Adipocyte (in vitro differentiated cells): ENCODE measurements around the gene CAPRIN1.

Experiments
- DNase-seq: peaks from one replicate; pipeline ENCODE4 v3.0.0-alpha.2; 2015; ENCODE audit warnings: low read depth
- H3K27me3 ChIP-seq: replicated peaks from 2 replicates; pipeline ENCODE4 v1.7.0; 2013; ENCODE audit warnings: mild to moderate bottlenecking, low read length, moderate library complexity; ENCODE audit not compliant: control insufficient read depth, insufficient read depth
- H3K36me3 ChIP-seq: 2 replicates; pipeline ENCODE4 v1.7.0; 2013; ENCODE audit warnings: low read length, mild to moderate bottlenecking, moderate library complexity; ENCODE audit not compliant: control insufficient read depth, insufficient read depth, severe bottlenecking
- H3K4me1 ChIP-seq: 2 replicates; pipeline ENCODE4 v1.7.0; 2013; ENCODE audit warnings: mild to moderate bottlenecking, low read length, moderate library complexity; ENCODE audit not compliant: control insufficient read depth, insufficient read depth
- H3K4me3 ChIP-seq: 2 replicates; pipeline ENCODE4 v1.7.0; 2013; ENCODE audit warnings: mild to moderate bottlenecking, low read length, moderate library complexity
- H3K9ac ChIP-seq: 2 replicates; pipeline ENCODE4 v1.7.0; 2013; ENCODE audit warnings: mild to moderate bottlenecking, low read length, moderate library complexity
- H3K9me3 ChIP-seq: 2 replicates; pipeline ENCODE4 v1.7.0; 2013; ENCODE audit warnings: mild to moderate bottlenecking, low read length, moderate library complexity; ENCODE audit not compliant: control insufficient read depth

Gene CAPRIN1

DNA sequence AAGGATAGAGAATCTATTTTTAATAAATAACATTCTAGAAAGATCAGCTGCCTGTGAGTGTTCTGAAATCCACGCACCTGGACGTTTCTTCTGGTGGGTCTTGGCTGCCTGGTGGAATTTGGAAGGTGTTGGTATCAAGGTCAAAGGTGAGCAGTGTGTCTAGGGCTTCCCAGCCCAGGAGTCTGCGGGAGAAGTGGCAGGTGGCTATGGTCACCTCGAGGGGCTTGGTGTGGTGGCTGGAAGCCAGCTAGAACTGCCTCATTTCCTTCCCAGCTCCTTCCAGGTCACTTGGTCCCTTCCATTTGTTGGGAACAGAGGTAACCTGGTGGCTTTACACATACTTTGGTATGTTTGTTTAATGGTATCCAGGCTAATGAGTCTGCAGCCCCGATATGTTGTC lies 95.3 kb downstream of the CAPRIN1 start:
- Histone ChIP-seq H3K27me3 (no peaks in the 10 kb centered on the region), H3K36me3 (peaks cover 94% of the 10 kb centered on the region), H3K9ac (no peak overlapping the region), H3K9me3 (no peaks in the 10 kb centered on the region), H3K4me3 (no peak overlapping the region), H3K4me1 (peaks cover 22% of the 10 kb centered on the region)
- DNase-seq: no peak

DNA sequence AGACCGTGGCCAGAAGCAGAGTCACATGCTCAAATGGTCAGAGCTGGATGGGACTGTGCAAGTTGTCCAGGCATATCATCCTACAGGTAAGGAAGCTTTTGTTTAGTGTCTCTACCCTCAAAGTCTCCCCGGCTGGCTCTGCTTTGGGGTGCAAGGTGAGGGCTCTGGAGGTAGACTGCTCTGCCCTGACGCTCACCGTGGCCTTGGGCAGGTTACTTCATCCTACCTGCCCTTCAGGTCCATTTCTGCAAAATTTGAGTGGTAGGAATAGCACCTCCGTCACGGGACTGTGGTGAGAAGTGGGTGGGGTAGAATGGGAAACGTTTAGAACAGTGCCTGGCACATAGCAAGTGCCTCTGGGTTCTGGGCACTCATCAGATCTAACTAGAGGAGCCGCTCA lies 96.0 kb downstream of the CAPRIN1 start:
- Histone ChIP-seq H3K4me1 (peaks cover 22% of the 10 kb centered on the region), H3K36me3 (peaks cover 93% of the 10 kb centered on the region), H3K9me3 (no peaks in the 10 kb centered on the region), H3K27me3 (no peaks in the 10 kb centered on the region), H3K9ac (no peak overlapping the region), H3K4me3 (no peak overlapping the region)
- no peak for DNase-seq

DNA sequence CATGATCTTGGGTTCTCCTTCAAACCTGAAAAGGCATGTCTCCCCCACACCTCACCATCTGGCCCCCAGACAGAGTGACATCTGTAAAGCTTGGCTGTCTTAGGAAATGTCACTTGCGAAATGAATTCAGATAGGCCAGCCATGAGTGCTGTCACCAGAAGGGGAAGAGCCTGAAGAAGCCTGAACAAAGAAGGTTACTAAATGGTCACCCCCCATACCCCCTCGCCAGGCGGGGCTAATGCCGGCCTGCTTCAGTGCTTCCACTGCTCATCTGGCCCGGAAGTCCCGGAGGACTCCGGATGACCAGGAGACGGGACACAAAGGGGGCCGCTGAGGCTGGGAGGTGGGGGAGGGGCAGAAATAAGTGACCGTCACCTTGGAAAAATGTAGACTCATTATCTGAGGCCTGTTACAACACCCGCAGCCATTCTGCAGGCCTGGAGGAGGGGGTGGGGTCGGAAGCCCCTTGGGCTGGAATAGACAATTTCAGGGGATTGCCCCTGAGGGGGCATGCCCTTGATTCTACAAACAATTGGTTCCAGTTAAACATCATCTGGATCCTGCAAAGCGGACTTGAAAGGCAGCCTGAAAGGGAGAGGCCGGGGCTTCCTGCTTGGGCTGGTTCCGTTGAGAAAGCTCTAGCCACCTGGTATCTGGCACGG lies 97.1 kb downstream of the CAPRIN1 start:
- no peak overlapping the region for H3K4me3 ChIP-seq
- H3K9me3 ChIP-seq: no peaks in the 10 kb centered on the region
- DNase-seq: no peak
- H3K4me1 ChIP-seq: peaks cover 22% of the 10 kb centered on the region
- no peaks in the 10 kb centered on the region for H3K27me3 ChIP-seq
- peaks cover 93% of the 10 kb centered on the region for H3K36me3 ChIP-seq
- H3K9ac ChIP-seq: no peak overlapping the region

GRCh38 chr11:34149274-34149673 lies 97.7 kb downstream of the CAPRIN1 start:
- H3K4me3 ChIP-seq: no peak overlapping the region
- peaks cover 92% of the 10 kb centered on the region for H3K36me3 ChIP-seq

GRCh38 chr11:34149786-34150185 lies 98.3 kb downstream of the CAPRIN1 start:
- Histone ChIP-seq H3K27me3 (no peaks in the 10 kb centered on the region), H3K9ac (no peak overlapping the region), H3K4me1 (peaks cover 22% of the 10 kb centered on the region), H3K9me3 (no peaks in the 10 kb centered on the region), H3K36me3 (peaks cover 92% of the 10 kb centered on the region), H3K4me3 (no peak overlapping the region)
- no peak for DNase-seq

More at GRCh38 chr11:34149274-34149673, 97.7 kb downstream of the CAPRIN1 start:
- H3K9me3 ChIP-seq: no peaks in the 10 kb centered on the region
- no peak for DNase-seq
- H3K4me1 ChIP-seq: peaks cover 22% of the 10 kb centered on the region
- H3K27me3 ChIP-seq: no peaks in the 10 kb centered on the region
- H3K9ac ChIP-seq: no peak overlapping the region

GRCh38 chr11:34150494-34151151 lies 99.1 kb downstream of the CAPRIN1 start:
- H3K9me3 ChIP-seq: no peaks in the 10 kb centered on the region
- H3K36me3 ChIP-seq: peaks cover 86% of the 10 kb centered on the region
- DNase-seq: peak; percentile 65

More at GRCh38 chr11:34150494-34151151, 99.1 kb downstream of the CAPRIN1 start:
- Histone ChIP-seq H3K4me1 (peaks cover 22% of the 10 kb centered on the region), H3K9ac (no peak overlapping the region), H3K4me3 (no peak overlapping the region), H3K27me3 (no peaks in the 10 kb centered on the region)
